ENCODE measurements around the gene C1orf21. TPM values are rescaled to one million over a fixed set of nuclear protein-coding genes. Genes with fewer than 3 reads are reported as not detected.

The C1orf21 gene
- total and polyA plus RNA-seq, 2 of the 4 experiments (the other 2 are of a cell fraction) = 6.4 to 9.9 TPM

GRCh38 chr1:184576822-184577221 lies 190.0 kb downstream of the C1orf21 start:
- Histone ChIP-seq H3K9me1 (ENCODE audit: insufficient read depth, low read length) (no peaks in the 10 kb centered on the region), H3K14ac (replicated peaks; ENCODE audit: low read depth, low read length) (no peak overlapping the region), H4K91ac (ENCODE audit: insufficient read depth, low read depth, low read length) (no peak overlapping the region), H3K9me3 (ENCODE audit: control insufficient read depth, insufficient read depth, low read length) (peaks cover 1% of the 10 kb centered on the region; the same call in 1 of the 2 replicates), H4K8ac (ENCODE audit: low read depth in 2 of 2, low read length in 2 of 2) (no peak overlapping the region), H2AFZ (replicated peaks; ENCODE audit: low read length, poor library complexity) (no peak overlapping the region), H2BK20ac (ENCODE audit: low read depth, low read length) (no peak overlapping the region), H3K4me2 (ENCODE audit: low read depth, low read length) (no peak overlapping the region), H4K5ac (ENCODE audit: low read depth, low read length) (no peak overlapping the region), H2AK5ac (ENCODE audit: low read depth, low read length) (no peak overlapping the region), H3K56ac (ENCODE audit: extremely low read depth, insufficient read depth, low read length) (no peak overlapping the region), H2BK5ac (ENCODE audit: low read depth, low read length, poor library complexity, severe bottlenecking) (no peak overlapping the region), H3K27me3 (ENCODE audit: control insufficient read depth, insufficient read depth, low read length) (no peaks in the 10 kb centered on the region), H3K9ac (ENCODE audit: low read depth, low read length) (no peak overlapping the region), H3K23ac (ENCODE audit: low read depth, low read length) (no peak overlapping the region), H3K79me1 (ENCODE audit: low read depth in 1 of 2, low read length in 2 of 2) (no peaks in the 10 kb centered on the region), H3K36me3 (ENCODE audit: control insufficient read depth, insufficient read depth, low read length) (no peaks in the 10 kb centered on the region), H2BK120ac (ENCODE audit: low read depth, low read length) (no peak overlapping the region), H3K27ac (ENCODE audit: insufficient read depth, low read length) (no peak overlapping the region), H3K4ac (ENCODE audit: low read depth, low read length) (no peak overlapping the region), H4K20me1 (ENCODE audit: insufficient read depth, low read length) (no peaks in the 10 kb centered on the region), H2AK9ac (replicated peaks; ENCODE audit: low read depth, low read length, poor library complexity) (no peak overlapping the region), H3K4me1 (ENCODE audit: control insufficient read depth, insufficient read depth, low read length) (no peaks in the 10 kb centered on the region), H3K4me3 (ENCODE audit: insufficient read depth, low read depth, low read length) (no peak overlapping the region), H2BK15ac (ENCODE audit: low read depth, low read length) (no peak overlapping the region), H3K18ac (ENCODE audit: low read depth, low read length) (no peak overlapping the region)
- TF ChIP-seq MAZ (IDR thresholded peaks at IDR 0.05; ENCODE audit: borderline replicate concordance, low read depth, low read length) (no peak), NFE2L2 (IDR thresholded peaks at IDR 0.05; ENCODE audit: low read depth, low read length) (no peak), POLR2A (IDR thresholded peaks at IDR 0.05; ENCODE audit: low read depth, low read length) (no peak), CTCF (conservative IDR thresholded peaks at IDR 0.05; ENCODE audit: low read depth, low read length) (no peak), RAD21 (IDR thresholded peaks at IDR 0.05; ENCODE audit: low read length) (no peak), FOS (IDR thresholded peaks at IDR 0.05; ENCODE audit: low read depth, low read length) (no peak), CHD1 (IDR thresholded peaks at IDR 0.05; ENCODE audit: low read depth, low read length) (no peak), RFX5 (IDR thresholded peaks at IDR 0.05; ENCODE audit: low read depth, low read length) (no peak), SMC3 (IDR thresholded peaks at IDR 0.05; ENCODE audit: low read depth, low read length) (no peak), MAFK (IDR thresholded peaks at IDR 0.05; ENCODE audit: low read depth, low read length) (no peak), USF2 (IDR thresholded peaks at IDR 0.05; ENCODE audit: low read depth, low read length) (no peak), MXI1 (IDR thresholded peaks at IDR 0.05; ENCODE audit: borderline replicate concordance, low read depth, low read length) (no peak), CEBPB (IDR thresholded peaks at IDR 0.05; ENCODE audit: low read depth, low read length) (no peak), BHLHE40 (IDR thresholded peaks at IDR 0.05; ENCODE audit: low read depth, low read length) (no peak), RCOR1 (IDR thresholded peaks at IDR 0.05; ENCODE audit: insufficient replicate concordance, low read length) (no peak)
- TF ChIP-seq, protein P1, sequence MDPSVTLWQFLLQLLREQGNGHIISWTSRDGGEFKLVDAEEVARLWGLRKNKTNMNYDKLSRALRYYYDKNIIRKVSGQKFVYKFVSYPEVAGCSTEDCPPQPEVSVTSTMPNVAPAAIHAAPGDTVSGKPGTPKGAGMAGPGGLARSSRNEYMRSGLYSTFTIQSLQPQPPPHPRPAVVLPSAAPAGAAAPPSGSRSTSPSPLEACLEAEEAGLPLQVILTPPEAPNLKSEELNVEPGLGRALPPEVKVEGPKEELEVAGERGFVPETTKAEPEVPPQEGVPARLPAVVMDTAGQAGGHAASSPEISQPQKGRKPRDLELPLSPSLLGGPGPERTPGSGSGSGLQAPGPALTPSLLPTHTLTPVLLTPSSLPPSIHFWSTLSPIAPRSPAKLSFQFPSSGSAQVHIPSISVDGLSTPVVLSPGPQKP (IDR thresholded peaks at IDR 0.05; ENCODE audit: borderline replicate concordance, low read depth, low read length) = no peak
- CTCF ChIA-PET = no interaction called here
- ATAC-seq (ENCODE audit: low read depth) (no peak), DNase-seq (no peak)
- in situ Hi-C loops (cut with MboI; ENCODE audit: low sequenced_read_pairs) (no loop called here), intact Hi-C loops (cut with micrococcal nuclease) (no loop called here), dilution Hi-C loops (cut with HindIII; ENCODE audit: low sequenced_read_pairs, unreplicated experiment) (no loop called here)
- WGBS, 2 experiments (ENCODE audit: extremely low coverage in 2 of 2, insufficient read length in 1 of 2) = 100% methylated on average over 2 of the region's 6 CpGs; no CpG with 5 or more reads in 1 of the 2 experiments
- no TSS peak for BruUV-seq (replicated peaks)
- POLR2A ChIA-PET (ENCODE audit: unreplicated experiment) = no interaction called here
